Brain microvascular endothelial cell (primary cell): ENCODE results near the gene S100A2.

ENCODE experiments used
- DNase-seq: peaks from one replicate; pipeline ENCODE4 v3.0.0-alpha.2; 2020
- H3K27ac ChIP-seq: fragments of 250-450 bp; sonication (Bioruptor Pico); 2 replicates; pipeline ENCODE4 v1.5.1; 2020; ENCODE audit warnings: mild to moderate bottlenecking, moderate library complexity
- H3K27me3 ChIP-seq: fragments of 250-450 bp; sonication (Bioruptor Pico); replicated peaks from 2 replicates; pipeline ENCODE4 v1.5.1; 2020; ENCODE audit warnings: mild to moderate bottlenecking
- H3K36me3 ChIP-seq: fragments of 250-450 bp; sonication (Bioruptor Pico); replicated peaks from 2 replicates; pipeline ENCODE4 v1.5.1; 2020; ENCODE audit warnings: mild to moderate bottlenecking
- H3K4me3 ChIP-seq: 2 replicates; pipeline ENCODE4 v1.5.1; 2011; ENCODE audit warnings: low read depth, mild to moderate bottlenecking, control low read depth, low read length, moderate library complexity
- CTCF ChIP-seq: IDR thresholded peaks from 2 replicates; pipeline ENCODE4 v1.5.1; 2011; ENCODE audit warnings: low read depth, mild to moderate bottlenecking, moderate library complexity, low read length, control low read depth, inconsistent platforms; ENCODE audit errors: missing control alignments
- in situ Hi-C: cut with HindIII; loops from 2 replicates; pipeline ENCODE4 v1.10.0; 2017; ENCODE audit warnings: low sequenced_read_pairs, low pct_ligation_motif_present

Gene S100A2

GRCh38 chr1:153612755-153613331 lies 47.2 kb upstream of the S100A2 start, which contains the start of gene S100A16:
TSS of gene S100A16 (minus strand) at chr1:153613137. CDS start at chr1:153608151, 4,986 bp downstream.
- in situ Hi-C loops = no loop called here
- Histone ChIP-seq H3K36me3 (peaks cover 2% of the 10 kb centered on the region), H3K27me3 (no peaks in the 10 kb centered on the region), H3K27ac (no peak within 1 kb of the TSS), H3K4me3 (peak within 1 kb of the TSS; percentile 61)
- DNase-seq = peak; percentile 27
- no peak for TF ChIP-seq CTCF

- H3K27me3 ChIP-seq = no peaks in the 10 kb centered on the region
- no peak for DNase-seq
- no peak for TF ChIP-seq CTCF
- no peak overlapping the region for H3K27ac ChIP-seq
- in situ Hi-C loops = no loop called here
- H3K36me3 ChIP-seq = peaks cover 4% of the 10 kb centered on the region
- H3K4me3 ChIP-seq = peak overlapping the region; percentile 61
Measured at GRCh38 chr1:153612111-153612754, 46.6 kb upstream of the S100A2 start.

GRCh38 chr1:153611356-153611755 lies 45.7 kb upstream of the S100A2 start:
- H3K27ac ChIP-seq = no peak overlapping the region
- no peak for DNase-seq
- peaks cover 9% of the 10 kb centered on the region for H3K36me3 ChIP-seq
- no peaks in the 10 kb centered on the region for H3K27me3 ChIP-seq
- H3K4me3 ChIP-seq = peak overlapping the region; percentile 61
- TF ChIP-seq CTCF = no peak
- in situ Hi-C loops = no loop called here

- Histone ChIP-seq H3K4me3 (no peak overlapping the region), H3K27ac (no peak overlapping the region)
- TF ChIP-seq CTCF = no peak
Measured at GRCh38 chr1:153610811-153611301, 45.2 kb upstream of the S100A2 start.

GRCh38 chr1:153610334-153610733 lies 44.7 kb upstream of the S100A2 start:
- Histone ChIP-seq H3K36me3 (peaks cover 9% of the 10 kb centered on the region), H3K27ac (no peak overlapping the region), H3K4me3 (no peak overlapping the region), H3K27me3 (no peaks in the 10 kb centered on the region)
- in situ Hi-C loops = no loop called here
- TF ChIP-seq CTCF = no peak
- DNase-seq = no peak

More at GRCh38 chr1:153610811-153611301, 45.2 kb upstream of the S100A2 start:
- in situ Hi-C loops = no loop called here
- DNase-seq = no peak
- Histone ChIP-seq H3K27me3 (no peaks in the 10 kb centered on the region), H3K36me3 (peaks cover 9% of the 10 kb centered on the region)

- peaks cover 9% of the 10 kb centered on the region for H3K36me3 ChIP-seq
- no peak for TF ChIP-seq CTCF
- H3K4me3 ChIP-seq = peak overlapping the region; percentile 56
- in situ Hi-C loops = no loop called here
- H3K27me3 ChIP-seq = no peaks in the 10 kb centered on the region
- peak overlapping the region; percentile 78 for H3K27ac ChIP-seq
- no peak for DNase-seq
Measured at GRCh38 chr1:153609585-153609907, 43.9 kb upstream of the S100A2 start.
